Measurements from ENCODE around the gene SYT15.
A peak's percentile ranks its signal among the peaks of the same experiment; 100 is the strongest.
"Not testable (repeated sequence)": the region's sequence is repeated elsewhere in the genome, so short reads cannot be mapped to it uniquely, and the experiment has no call there.

The SYT15 gene

GRCh38 chr10:46556515-46557318, 22.2 kb upstream of the SYT15 start, which contains the start of gene GPRIN2:
Gene GPRIN2, minus strand, starts transcription at chr10:46556658. Its CDS starts 5,922 bp downstream, at chr10:46550736.
- no peak for DNase-seq (ENCODE audit: low spot score)

- DNase-seq (ENCODE audit: low spot score), result no peak
These were observed 21.4 kb upstream of the SYT15 start for GRCh38 chr10:46557319-46558121.

- no peak for DNase-seq (ENCODE audit: low spot score)
These were observed 20.9 kb upstream of the SYT15 start for GRCh38 chr10:46558122-46558391.

- DNase-seq (ENCODE audit: low spot score), result no peak
These were observed 20.3 kb upstream of the SYT15 start for GRCh38 chr10:46558392-46559185.

GRCh38 chr10:46559231-46559671, 19.7 kb upstream of the SYT15 start:
- no peak for DNase-seq (ENCODE audit: low spot score)

GRCh38 chr10:46560381-46560780, 18.5 kb upstream of the SYT15 start:
- no peak for DNase-seq (ENCODE audit: low spot score)

- DNase-seq (ENCODE audit: low spot score), result no peak
These were observed 18.0 kb upstream of the SYT15 start for GRCh38 chr10:46560952-46561351.

- DNase-seq (ENCODE audit: low spot score), result peak; percentile 45
These were observed 13.2 kb upstream of the SYT15 start for GRCh38 chr10:46565591-46566332.

GRCh38 chr10:46567151-46567550, 11.8 kb upstream of the SYT15 start:
- not testable (repeated sequence) for DNase-seq (ENCODE audit: low spot score)

GRCh38 chr10:46570655-46571054, 8.3 kb upstream of the SYT15 start:
- not testable (repeated sequence) for DNase-seq (ENCODE audit: low spot score)

GRCh38 chr10:46572765-46573164, 6.2 kb upstream of the SYT15 start:
- not testable (repeated sequence) for DNase-seq (ENCODE audit: low spot score)

- DNase-seq (ENCODE audit: low spot score), result not testable (repeated sequence)
These were observed 5.6 kb upstream of the SYT15 start for GRCh38 chr10:46573314-46573713.

- not testable (repeated sequence) for DNase-seq (ENCODE audit: low spot score)
These were observed 5.0 kb upstream of the SYT15 start for GRCh38 chr10:46573884-46574283.

- DNase-seq (ENCODE audit: low spot score), result not testable (repeated sequence)
These were observed 1.1 kb upstream of the SYT15 start for GRCh38 chr10:46577624-46578473.

GRCh38 chr10:46579378-46579777, 450 bp downstream of the SYT15 start:
- DNase-seq (ENCODE audit: low spot score), result not testable (repeated sequence)

- DNase-seq (ENCODE audit: low spot score), result not testable (repeated sequence)
These were observed 3.1 kb downstream of the SYT15 start for GRCh38 chr10:46581997-46582396.

GRCh38 chr10:46582568-46582967, 3.6 kb downstream of the SYT15 start:
- not testable (repeated sequence) for DNase-seq (ENCODE audit: low spot score)

- DNase-seq (ENCODE audit: low spot score), result not testable (repeated sequence)
These were observed 5.3 kb downstream of the SYT15 start for GRCh38 chr10:46584196-46584595.

GRCh38 chr10:46585246-46585645, 6.3 kb downstream of the SYT15 start:
- not testable (repeated sequence) for DNase-seq (ENCODE audit: low spot score)

- DNase-seq (ENCODE audit: low spot score), result not testable (repeated sequence)
These were observed 8.6 kb downstream of the SYT15 start for GRCh38 chr10:46587546-46587945.

- DNase-seq (ENCODE audit: low spot score), result not testable (repeated sequence)
These were observed 9.3 kb downstream of the SYT15 start for GRCh38 chr10:46588221-46588620.
